GM21381 (cell line): ENCODE data around the gene C2orf92.
"Not testable (repeated sequence)": the region's sequence is repeated elsewhere in the genome, so short reads cannot be mapped to it uniquely, and the experiment has no call there.

ENCODE experiments used
- ATAC-seq: cut with Tn5 transposase; IDR thresholded peaks from one replicate; pipeline ENCODE4 v1.9.1; 2021; ENCODE audit warnings: mild to moderate bottlenecking, moderate library complexity; ENCODE audit not compliant: unreplicated experiment

Gene C2orf92

GRCh38 chr2:97669448-97669847 is at the start of gene C2orf92:
TSS of gene C2orf92 (plus strand) at chr2:97669713. CDS start at chr2:97669789, 76 bp downstream.
- ATAC-seq = no peak

GRCh38 chr2:97620492-97620891 is 49.0 kb upstream of the C2orf92 start:
- ATAC-seq = not testable (repeated sequence)

DNA sequence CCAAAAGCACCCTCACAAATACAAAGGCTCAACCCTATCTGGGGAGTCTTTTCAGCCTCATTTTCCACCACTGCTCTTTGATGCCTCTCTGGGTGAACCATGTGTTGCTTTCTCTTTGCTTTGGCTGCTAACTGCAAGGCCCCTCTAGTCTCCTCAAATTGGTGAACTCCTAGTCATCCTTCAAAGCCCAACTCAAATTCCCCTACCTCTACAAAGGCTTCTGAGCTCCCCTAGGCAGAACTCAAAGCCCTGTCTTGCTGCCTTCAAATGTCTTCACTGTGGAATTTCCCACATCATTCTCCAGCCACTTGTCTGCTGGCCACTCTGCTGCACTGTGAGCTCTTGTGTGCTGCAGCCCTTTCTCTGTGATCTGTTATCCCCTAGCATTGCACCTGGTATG is 46.5 kb upstream of the C2orf92 start:
- not testable (repeated sequence) for ATAC-seq

GRCh38 chr2:97625354-97626048 is 44.0 kb upstream of the C2orf92 start:
- not testable (repeated sequence) for ATAC-seq

GRCh38 chr2:97626049-97626430 is 43.5 kb upstream of the C2orf92 start:
- not testable (repeated sequence) for ATAC-seq

DNA sequence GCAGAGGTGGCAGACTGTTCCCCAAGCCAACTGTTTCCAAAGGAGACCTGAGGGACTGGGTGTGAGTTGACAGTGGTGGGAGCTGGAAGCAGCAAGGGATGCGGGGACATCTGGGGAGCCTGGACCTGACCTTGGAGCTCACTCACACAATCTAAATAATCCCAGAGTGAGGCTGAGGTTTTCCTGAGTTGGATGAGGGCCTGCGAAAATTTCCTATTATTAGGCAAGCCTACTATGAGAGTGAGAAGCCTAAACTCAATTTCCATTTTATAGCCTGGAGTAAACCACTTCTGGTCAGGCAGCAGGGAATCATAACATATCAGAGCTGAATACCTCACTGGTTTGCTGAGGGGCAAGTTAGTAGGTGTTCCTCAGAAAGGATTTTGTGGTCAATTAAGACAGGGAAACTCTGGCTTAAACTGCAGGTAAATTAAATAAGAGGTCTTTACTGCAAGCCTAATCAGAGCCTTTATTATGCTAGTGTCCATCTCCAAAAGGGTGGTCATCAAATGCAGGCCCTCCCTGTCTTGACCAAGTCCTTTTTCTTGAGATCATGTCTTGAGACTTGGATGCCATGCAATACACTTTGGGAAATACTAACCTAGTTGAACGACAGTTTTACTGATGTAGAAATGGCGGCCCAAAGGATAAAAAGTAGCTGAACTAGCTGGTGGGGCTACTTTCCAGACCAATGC is 25.3 kb upstream of the C2orf92 start:
- ATAC-seq = no peak

GRCh38 chr2:97645112-97645694 is 24.3 kb upstream of the C2orf92 start:
- ATAC-seq = peak; percentile 19

DNA sequence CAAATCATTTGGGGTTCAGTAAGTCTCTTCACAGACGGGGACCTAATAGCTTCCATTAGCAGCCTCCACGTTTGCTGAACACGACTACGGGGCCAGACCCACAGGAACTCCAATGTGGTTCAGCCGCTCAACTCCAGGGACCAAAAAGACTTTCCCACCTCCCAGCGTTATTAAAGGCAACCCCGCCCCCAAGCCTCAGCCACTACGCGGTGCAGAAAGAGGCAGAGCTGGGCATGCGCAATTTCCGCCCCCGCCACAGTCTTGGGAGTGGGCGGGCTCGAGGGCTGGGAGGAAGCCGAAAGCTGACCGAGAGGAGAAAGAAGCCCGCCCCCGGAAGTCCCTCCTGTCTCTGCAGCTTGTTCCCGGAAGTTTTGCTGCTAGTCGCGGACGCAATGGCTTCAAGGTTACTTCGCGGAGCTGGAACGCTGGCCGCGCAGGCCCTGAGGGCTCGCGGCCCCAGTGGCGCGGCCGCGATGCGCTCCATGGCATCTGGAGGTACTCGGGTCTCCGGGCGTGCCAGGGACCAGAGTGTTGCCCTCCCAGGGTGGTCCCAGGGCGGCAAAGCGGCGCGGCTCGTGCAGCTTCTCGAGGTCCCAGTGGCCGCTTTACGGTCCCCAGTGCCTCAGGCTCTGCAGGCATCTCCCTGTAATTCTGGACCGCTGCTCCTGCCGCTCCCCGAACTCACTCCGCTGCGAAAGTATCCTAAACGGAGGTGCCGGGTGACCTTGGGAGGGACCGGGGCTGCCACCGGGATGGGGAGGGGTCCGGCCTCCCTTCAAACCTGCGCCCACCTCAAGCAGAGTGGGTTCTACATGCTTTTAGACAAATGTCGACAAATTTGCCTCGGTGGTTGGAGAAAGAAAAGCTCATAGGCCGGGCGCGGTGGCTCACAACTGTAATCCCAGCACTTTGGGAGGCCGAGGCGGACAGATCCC is 23.6 kb upstream of the C2orf92 start, which contains the start of gene COX5B:
COX5B (plus strand) TSS at position 368 of the 935 bp plus-strand sequence; CDS start at position 393, 25 bp downstream.
- peak; percentile 93 for ATAC-seq

- no peak for ATAC-seq
Measured at GRCh38 chr2:97646977-97647376, 22.5 kb upstream of the C2orf92 start.

GRCh38 chr2:97651114-97651513 is 18.4 kb upstream of the C2orf92 start:
- no peak for ATAC-seq

DNA sequence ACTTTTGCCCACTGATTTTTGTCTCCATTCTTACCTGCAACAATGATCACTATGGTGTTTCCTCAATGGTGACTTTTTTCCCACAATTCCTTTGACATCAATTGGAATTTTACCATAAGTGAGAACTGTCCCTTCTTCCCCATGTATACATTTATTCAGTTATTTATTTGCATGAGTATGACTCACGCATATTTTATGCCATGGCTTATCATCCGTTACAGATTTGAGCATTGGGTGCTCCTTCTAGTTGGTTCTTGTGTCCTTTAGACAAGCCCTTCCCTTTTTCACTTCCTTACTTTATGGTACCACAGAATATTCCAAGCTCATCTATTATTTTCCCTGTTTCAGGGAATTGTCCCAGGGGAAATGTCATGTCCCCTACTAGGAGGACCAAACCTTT is 16.0 kb upstream of the C2orf92 start:
- ATAC-seq = no peak

DNA sequence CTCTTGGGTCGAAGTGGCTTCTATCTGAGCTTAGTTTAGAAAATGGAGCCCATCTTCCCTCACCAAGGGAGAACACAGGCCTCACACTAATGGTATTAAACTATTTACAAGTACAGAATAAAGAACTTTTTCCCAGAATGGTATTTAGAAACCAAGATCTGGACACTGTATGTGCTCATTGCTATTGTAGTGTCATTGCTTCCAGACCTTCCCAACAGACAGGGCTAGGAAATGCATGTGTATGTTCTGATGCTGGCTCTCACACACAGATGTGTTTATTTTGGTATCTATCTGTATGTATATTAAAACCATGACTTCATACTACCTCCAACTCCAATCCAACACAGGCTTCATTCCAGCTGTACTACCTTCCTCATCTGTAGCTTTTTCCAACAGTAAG is 15.6 kb upstream of the C2orf92 start:
- no peak for ATAC-seq

DNA sequence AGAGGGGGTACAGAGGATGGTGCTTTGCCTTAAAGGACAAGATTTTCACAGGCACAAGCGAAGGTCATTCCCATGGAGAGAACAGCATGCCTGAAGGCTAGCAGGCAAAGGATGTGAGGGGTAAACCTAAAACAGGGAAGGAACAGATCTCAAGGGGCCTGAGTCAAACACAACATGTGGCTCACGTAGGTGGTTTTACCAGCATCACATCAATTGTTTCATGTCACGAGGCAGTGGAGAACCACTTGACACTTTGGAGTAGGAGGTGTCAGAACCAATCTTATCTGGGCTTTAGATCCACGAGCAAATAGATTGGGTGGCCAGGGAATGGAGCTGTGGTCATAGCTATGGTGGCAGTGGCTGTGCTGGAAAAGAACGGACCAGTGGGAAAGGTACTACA is 15.2 kb upstream of the C2orf92 start:
- ATAC-seq = no peak

DNA sequence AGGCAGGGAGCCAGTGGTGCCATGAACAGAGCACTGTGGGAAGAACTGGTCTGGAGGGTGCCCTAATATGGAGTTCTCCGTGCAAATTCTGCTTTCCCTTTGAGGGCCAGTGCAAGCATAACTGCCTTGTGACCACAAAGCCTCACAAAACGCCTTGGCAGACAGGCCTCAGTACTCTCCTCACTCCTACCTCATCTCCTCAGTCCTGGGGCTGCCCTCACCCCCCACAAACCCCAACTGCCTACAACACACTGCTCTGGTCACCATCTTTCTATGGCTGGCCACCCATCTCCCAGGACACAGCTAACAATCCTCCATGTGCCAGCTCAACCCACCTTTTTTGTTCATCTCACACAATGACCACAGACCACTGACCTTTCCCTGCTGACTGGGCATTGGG is 14.7 kb upstream of the C2orf92 start:
- no peak for ATAC-seq

GRCh38 chr2:97656129-97656755 is 13.3 kb upstream of the C2orf92 start:
- no peak for ATAC-seq

DNA sequence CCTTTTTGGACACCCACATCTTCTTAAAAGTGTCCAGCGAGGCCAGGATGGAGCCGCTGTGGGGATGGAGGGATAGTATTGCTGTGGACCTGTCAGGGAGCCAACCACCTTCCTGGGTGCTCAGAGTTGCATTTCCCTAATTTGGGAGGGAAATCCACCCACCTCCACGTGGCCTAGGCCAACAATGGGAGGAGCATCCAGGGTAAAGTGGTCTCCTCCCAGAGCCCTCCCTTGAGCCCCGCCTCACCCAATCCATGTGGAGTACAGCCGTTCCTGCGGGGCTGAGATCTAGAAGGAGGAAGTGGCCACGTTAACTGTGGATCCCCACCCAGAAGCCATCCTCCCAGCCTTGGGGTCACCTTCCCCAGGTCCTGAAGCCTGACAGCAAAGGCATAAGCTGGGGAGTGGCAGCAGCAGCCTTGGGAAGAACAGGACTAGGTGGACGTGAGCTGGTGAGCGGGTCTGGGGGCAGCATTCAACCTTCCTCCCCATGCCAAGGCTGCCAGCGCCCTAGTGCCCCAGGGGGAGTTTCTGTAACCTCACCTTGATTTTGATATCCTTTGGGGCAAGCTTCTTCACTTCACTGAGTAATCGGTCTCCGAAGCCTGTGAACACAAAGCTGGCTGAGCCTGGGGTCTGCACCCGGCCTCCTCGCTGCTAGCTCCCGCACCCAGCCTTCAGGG is 12.5 kb upstream of the C2orf92 start:
- no peak for ATAC-seq

DNA sequence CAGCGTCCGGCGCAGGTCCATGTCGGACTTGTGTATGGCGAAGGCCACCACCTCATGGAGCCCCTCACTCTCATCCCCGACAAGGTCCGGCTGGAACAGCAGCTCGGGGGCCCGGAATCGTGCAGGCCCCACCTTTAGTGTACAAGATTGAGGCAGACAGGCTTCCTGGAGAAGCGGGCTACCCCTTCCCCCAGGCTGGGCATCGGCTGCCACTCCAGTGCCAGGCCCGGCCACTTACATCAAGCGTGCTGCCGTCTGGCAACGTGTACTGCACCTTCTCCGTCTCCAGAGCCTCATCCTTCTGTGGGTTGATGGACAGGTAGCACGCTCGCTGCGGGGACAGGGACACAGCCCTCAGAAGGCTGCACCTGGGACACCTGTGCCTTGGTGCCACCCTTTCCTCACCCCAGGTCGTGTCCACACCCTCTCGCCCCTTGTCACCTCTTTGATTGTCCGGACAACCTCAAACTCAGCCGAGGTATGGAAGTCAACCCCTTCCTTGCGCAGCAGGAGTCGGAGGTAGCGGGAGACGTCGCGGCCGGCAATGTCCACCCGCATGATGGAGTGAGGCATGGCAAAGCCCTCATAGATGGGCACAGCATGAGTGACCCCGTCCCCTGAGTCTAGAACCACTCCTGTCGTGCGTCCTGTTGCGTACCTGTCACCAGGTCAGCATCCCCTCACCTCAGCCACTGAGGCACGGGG is 11.4 kb upstream of the C2orf92 start:
- ATAC-seq = no peak

DNA sequence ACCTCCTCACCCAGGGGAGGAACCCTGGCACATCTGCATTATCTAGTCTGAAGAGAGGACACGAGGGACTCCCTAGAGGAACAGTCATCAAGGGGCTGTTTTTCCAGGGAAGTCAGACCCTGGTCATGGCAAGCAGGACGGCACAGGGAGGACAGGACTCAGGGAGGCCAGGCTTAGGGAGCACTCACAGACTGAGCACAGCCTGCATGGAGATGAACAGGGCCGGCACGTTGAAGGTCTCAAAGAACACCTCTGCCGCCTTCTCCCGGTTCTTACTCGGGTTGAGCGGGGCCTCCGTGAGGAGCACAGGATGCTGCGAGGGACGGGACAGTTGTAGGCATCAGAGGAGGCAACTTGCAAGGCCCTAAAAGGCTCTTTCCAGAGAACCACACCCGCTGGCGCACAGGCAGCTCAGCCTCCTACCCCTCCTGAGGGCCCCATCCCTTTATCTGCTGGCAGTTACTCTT is 10.8 kb upstream of the C2orf92 start:
- ATAC-seq = no peak
